Mammary epithelial cell (primary cell): ENCODE results near the gene GCN1.

Experiments used
- EZH2 ChIP-seq: IDR thresholded peaks from 2 replicates; pipeline ENCODE4 v1.6.1; 2012; ENCODE audit warnings: low read length, inconsistent platforms, borderline replicate concordance
- TF ChIP-seq, protein P1 (sequence below), 2 donors: IDR thresholded peaks in 1 of 2; conservative IDR thresholded peaks in 1 of 2; 2 replicates each; pipeline ENCODE4 v1.5.1; 2011 to 2012; ENCODE audit warnings: inconsistent platforms in 2 of 2, low read length in 2 of 2, mild to moderate bottlenecking in 2 of 2, control low read depth in 1 of 2, low read depth in 1 of 2; ENCODE audit not compliant: insufficient read depth in 1 of 2; ENCODE audit errors: extremely low read depth in 1 of 2

GRCh38 chr12:120089796-120090195 is 104.7 kb downstream of the GCN1 start:
- TF ChIP-seq, protein P1, sequence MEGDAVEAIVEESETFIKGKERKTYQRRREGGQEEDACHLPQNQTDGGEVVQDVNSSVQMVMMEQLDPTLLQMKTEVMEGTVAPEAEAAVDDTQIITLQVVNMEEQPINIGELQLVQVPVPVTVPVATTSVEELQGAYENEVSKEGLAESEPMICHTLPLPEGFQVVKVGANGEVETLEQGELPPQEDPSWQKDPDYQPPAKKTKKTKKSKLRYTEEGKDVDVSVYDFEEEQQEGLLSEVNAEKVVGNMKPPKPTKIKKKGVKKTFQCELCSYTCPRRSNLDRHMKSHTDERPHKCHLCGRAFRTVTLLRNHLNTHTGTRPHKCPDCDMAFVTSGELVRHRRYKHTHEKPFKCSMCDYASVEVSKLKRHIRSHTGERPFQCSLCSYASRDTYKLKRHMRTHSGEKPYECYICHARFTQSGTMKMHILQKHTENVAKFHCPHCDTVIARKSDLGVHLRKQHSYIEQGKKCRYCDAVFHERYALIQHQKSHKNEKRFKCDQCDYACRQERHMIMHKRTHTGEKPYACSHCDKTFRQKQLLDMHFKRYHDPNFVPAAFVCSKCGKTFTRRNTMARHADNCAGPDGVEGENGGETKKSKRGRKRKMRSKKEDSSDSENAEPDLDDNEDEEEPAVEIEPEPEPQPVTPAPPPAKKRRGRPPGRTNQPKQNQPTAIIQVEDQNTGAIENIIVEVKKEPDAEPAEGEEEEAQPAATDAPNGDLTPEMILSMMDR (conservative IDR thresholded peaks at IDR 0.05 in 1 of 2, IDR thresholded peaks at IDR 0.05 in 1 of 2; ENCODE audit: extremely low read depth in 1 of 2, insufficient read depth in 1 of 2, low read depth in 1 of 2, low read length in 2 of 2), result no peak
- no peak for TF ChIP-seq EZH2
